ENCODE data around the gene ZSWIM5.
"Not testable (repeated sequence)": the region's sequence is repeated elsewhere in the genome, so short reads cannot be mapped to it uniquely, and the experiment has no call there.

ZSWIM5 gene

DNA sequence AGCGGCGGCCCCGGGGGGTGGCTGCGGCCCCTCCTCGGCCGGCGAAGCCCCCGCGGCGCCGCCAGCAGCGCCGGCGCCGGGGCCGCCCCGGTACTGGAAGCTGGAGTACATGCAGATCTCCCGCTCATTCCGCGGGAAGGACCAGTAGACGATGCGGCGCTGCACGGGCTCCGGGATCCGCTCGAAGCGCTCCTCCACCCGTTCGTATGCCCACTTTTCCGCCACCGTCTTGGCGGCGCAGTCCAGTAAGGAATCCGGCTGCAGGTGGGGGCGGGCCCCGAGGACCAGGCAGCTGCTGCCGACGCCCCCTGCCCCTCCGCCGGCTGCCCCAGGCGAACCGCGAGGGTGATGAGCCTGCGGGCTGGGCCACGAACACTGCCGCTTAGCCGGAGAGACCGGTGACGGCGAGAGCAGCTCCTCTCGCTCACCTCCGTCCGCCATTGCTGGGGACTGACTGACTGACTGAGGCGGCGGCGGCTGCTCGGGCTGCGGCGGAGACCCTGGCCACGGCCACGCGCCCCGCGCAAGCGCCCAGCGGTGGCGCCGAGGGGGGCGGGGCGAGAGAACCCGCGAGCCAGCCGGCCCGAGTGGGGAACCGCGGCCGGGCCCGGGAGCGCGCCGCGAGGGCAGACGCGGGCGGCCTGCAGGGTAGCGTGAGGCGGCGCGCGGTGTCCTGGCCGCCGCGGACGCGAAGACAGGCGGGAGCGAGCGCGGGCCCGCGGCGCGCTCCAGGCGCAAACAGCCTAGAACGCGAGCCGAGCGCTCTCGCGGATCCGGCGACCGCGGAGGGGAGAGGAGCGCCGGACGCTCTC lies at the start of gene ZSWIM5:
TSS of gene ZSWIM5 (minus strand) at position 696 of the 812 bp plus-strand sequence. CDS start at position 441, 255 bp downstream.
- peak within 1 kb of the TSS; percentile 70 for H3K4me3 ChIP-seq (ENCODE audit: low read depth, low read length)
- DNase-seq (ENCODE audit: low read depth): no peak
- TF ChIP-seq, protein P1, sequence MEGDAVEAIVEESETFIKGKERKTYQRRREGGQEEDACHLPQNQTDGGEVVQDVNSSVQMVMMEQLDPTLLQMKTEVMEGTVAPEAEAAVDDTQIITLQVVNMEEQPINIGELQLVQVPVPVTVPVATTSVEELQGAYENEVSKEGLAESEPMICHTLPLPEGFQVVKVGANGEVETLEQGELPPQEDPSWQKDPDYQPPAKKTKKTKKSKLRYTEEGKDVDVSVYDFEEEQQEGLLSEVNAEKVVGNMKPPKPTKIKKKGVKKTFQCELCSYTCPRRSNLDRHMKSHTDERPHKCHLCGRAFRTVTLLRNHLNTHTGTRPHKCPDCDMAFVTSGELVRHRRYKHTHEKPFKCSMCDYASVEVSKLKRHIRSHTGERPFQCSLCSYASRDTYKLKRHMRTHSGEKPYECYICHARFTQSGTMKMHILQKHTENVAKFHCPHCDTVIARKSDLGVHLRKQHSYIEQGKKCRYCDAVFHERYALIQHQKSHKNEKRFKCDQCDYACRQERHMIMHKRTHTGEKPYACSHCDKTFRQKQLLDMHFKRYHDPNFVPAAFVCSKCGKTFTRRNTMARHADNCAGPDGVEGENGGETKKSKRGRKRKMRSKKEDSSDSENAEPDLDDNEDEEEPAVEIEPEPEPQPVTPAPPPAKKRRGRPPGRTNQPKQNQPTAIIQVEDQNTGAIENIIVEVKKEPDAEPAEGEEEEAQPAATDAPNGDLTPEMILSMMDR (IDR thresholded peaks at IDR 0.05; ENCODE audit: low read depth, low read length, missing control alignments): no peak

DNA sequence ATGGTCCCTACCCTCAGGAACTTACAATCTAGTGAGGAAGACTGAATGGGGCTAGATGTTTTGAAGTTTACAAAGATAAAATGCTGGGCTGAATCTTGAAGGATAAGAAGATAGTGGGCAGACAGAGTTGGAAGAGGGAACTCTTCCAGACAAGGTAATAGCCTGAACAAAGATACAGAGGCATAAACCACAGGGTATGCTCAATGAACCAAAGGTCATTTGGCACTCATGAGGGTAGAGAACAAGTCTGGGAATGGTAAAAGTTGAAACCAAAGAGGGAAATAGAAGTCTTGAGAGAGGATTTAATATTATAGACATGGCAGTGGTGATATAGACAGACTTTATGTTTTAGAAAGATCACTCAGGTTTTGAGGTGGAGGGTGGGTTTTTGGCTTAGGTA lies 48.1 kb upstream of the ZSWIM5 start:
- no peak for DNase-seq (ENCODE audit: low read depth)
- TF ChIP-seq, protein P1 (IDR thresholded peaks at IDR 0.05; ENCODE audit: low read depth, low read length, missing control alignments): no peak
- H3K4me3 ChIP-seq (ENCODE audit: low read depth, low read length): no peak overlapping the region

DNA sequence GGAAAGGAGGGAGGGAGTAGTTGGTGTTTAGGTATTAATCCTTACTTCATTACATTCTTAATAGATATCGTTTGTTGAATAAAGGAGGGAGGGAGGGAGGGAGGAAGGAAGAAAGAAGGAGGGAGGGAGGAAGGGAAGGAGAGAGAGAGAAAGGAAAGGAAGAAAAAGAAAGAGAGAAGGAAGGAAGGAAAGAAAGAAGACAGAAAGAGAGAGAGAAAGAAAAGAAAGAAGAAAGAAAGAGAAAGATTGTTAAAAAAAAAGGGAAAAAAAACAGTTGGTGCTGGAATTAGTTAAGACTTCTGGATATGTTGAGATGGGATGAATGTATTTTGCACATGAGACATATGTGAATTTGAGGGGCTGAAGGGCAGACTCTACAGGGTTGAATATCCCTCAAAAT lies 44.1 kb upstream of the ZSWIM5 start:
- TF ChIP-seq, protein P1 (IDR thresholded peaks at IDR 0.05; ENCODE audit: low read depth, low read length, missing control alignments): no peak
- H3K4me3 ChIP-seq (ENCODE audit: low read depth, low read length): no peak overlapping the region
- DNase-seq (ENCODE audit: low read depth): no peak

DNA sequence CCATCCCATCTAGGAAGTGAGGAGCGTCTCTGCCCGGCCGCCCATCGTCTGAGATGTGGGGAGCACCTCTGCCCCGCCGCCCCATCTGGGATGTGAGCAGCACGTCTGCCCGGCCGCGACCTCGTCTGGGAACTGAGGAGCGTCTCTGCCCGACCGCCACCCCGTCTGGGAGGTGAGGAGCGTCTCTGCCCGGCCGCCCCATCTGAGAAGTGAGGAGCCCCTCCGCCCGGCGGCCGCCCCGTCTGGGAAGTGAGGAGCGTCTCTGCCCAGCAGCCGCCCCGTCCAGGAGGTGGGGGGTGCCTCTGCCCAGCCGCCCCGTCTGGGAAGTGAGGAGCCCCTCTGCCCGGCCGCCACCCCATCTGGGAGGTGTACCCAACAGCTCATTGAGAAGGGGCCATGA lies 41.6 kb upstream of the ZSWIM5 start:
- H3K4me3 ChIP-seq (ENCODE audit: low read depth, low read length); DNase-seq (ENCODE audit: low read depth): not testable (repeated sequence)

DNA sequence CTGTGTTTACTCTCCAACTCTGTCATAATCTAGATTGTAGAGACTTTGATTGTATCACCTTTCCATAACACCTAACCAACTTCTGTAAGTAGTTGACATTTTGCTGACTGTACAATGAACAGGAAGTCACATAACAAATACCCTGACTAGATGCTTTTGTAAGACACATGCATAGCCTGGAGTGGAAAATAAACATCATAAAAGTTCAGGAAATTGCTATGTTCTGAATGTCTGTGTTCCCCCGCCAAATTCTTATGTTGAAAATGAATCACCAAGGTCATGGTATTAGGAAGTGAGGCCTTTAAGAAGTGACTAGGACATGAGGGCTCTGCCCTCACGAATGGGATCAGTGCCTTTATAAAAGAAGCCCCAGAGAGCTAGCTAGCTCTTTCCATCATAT lies 40.4 kb upstream of the ZSWIM5 start:
- DNase-seq (ENCODE audit: low read depth): no peak
- H3K4me3 ChIP-seq (ENCODE audit: low read depth, low read length): no peak overlapping the region
- TF ChIP-seq, protein P1 (IDR thresholded peaks at IDR 0.05; ENCODE audit: low read depth, low read length, missing control alignments): no peak

DNA sequence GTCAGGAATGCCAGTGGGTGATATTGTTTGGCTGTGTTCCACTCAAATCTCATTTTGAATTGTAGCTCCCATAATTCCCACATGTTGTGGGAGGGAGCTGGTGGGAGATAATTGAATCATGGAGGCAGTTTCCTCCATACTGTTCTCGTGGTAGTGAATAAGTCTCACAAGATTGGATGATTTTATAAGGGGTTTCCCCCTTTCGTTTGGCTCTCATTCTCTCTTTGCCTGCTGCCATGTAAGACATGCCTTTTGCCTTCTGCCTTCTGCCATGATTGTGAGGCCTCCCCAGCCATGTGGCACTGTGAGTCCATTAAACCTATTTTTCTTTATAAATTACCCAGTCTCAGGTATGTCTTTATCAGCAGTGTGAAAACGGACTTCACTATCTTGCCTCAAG lies 40.0 kb upstream of the ZSWIM5 start:
- not testable (repeated sequence) for H3K4me3 ChIP-seq (ENCODE audit: low read depth, low read length); DNase-seq (ENCODE audit: low read depth)

DNA sequence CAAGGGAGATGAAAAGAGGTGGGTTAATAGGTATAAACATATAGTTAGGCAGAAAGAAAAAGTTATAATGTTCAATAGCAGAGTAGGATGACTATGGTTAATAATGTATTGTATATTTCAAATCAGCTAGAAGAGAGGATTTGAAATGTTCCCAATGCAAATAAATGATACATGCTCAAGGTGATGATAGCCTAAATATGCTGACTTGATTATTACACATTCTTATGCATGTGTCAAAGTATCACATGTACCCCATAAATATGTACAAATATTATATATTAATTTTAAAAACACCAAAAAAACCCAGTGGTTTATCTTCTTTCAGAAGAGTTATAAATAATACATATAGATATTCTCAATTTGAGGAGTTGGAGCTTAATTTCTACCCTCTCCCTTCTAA lies 38.3 kb upstream of the ZSWIM5 start:
- TF ChIP-seq, protein P1 (IDR thresholded peaks at IDR 0.05; ENCODE audit: low read depth, low read length, missing control alignments): no peak
- no peak for DNase-seq (ENCODE audit: low read depth)
- H3K4me3 ChIP-seq (ENCODE audit: low read depth, low read length): no peak overlapping the region
